ENCODE data around the gene GSN.

DNA sequence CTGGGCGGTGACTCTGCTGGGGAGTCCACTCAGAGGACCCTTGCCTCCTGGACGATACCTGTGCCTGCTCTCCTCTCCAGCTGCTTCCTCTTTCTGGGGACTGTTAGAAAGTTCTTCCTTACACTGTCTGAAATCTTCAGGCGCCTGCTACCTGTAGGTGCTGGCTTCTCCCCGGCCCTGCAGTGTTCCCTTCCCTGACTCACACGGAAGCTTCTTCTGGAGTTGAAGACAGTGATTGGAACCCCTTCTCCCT is 562 bp downstream of the GSN start:
- TF ChIP-seq, protein P1, sequence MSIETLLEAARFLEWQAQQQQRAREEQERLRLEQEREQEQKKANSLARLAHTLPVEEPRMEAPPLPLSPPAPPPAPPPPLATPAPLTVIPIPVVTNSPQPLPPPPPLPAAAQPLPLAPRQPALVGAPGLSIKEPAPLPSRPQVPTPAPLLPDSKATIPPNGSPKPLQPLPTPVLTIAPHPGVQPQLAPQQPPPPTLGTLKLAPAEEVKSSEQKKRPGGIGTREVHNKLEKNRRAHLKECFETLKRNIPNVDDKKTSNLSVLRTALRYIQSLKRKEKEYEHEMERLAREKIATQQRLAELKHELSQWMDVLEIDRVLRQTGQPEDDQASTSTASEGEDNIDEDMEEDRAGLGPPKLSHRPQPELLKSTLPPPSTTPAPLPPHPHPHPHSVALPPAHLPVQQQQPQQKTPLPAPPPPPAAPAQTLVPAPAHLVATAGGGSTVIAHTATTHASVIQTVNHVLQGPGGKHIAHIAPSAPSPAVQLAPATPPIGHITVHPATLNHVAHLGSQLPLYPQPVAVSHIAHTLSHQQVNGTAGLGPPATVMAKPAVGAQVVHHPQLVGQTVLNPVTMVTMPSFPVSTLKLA (IDR thresholded peaks at IDR 0.05), result no peak
- TF ChIP-seq JUND (CRISPR knock-in tag; IDR thresholded peaks at IDR 0.05), result no peak
- TF ChIP-seq, protein P2, sequence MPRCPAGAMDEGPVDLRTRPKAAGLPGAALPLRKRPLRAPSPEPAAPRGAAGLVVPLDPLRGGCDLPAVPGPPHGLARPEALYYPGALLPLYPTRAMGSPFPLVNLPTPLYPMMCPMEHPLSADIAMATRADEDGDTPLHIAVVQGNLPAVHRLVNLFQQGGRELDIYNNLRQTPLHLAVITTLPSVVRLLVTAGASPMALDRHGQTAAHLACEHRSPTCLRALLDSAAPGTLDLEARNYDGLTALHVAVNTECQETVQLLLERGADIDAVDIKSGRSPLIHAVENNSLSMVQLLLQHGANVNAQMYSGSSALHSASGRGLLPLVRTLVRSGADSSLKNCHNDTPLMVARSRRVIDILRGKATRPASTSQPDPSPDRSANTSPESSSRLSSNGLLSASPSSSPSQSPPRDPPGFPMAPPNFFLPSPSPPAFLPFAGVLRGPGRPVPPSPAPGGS (CRISPR knock-in tag; IDR thresholded peaks at IDR 0.05), result no peak
- no peak for TF ChIP-seq RXRA (CRISPR knock-in tag; IDR thresholded peaks at IDR 0.05)
- TF ChIP-seq HDAC2 (CRISPR knock-in tag; IDR thresholded peaks at IDR 0.05), result no peak
- no peak for TF ChIP-seq CHD2 (IDR thresholded peaks at IDR 0.05; ENCODE audit: low read depth, low read length)
- TF ChIP-seq RAD21 (CRISPR knock-in tag; IDR thresholded peaks at IDR 0.05), result no peak
- no peak for TF ChIP-seq ZNF589 (CRISPR knock-in tag; conservative IDR thresholded peaks at IDR 0.05)
- TF ChIP-seq RBAK (CRISPR knock-in tag; IDR thresholded peaks at IDR 0.05), result no peak
- TF ChIP-seq, protein P3, sequence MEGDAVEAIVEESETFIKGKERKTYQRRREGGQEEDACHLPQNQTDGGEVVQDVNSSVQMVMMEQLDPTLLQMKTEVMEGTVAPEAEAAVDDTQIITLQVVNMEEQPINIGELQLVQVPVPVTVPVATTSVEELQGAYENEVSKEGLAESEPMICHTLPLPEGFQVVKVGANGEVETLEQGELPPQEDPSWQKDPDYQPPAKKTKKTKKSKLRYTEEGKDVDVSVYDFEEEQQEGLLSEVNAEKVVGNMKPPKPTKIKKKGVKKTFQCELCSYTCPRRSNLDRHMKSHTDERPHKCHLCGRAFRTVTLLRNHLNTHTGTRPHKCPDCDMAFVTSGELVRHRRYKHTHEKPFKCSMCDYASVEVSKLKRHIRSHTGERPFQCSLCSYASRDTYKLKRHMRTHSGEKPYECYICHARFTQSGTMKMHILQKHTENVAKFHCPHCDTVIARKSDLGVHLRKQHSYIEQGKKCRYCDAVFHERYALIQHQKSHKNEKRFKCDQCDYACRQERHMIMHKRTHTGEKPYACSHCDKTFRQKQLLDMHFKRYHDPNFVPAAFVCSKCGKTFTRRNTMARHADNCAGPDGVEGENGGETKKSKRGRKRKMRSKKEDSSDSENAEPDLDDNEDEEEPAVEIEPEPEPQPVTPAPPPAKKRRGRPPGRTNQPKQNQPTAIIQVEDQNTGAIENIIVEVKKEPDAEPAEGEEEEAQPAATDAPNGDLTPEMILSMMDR (CRISPR knock-in tag; IDR thresholded peaks at IDR 0.05), result no peak
- TF ChIP-seq POLR2AphosphoS5 (IDR thresholded peaks at IDR 0.05; ENCODE audit: low read depth, low read length), result no peak

Measured in HepG2 (cell line).